Measurements from ENCODE around the gene TCF3. TPM values are rescaled to one million over a fixed set of nuclear protein-coding genes. Genes with fewer than 3 reads are reported as not detected.
A peak's percentile ranks its signal among the peaks of the same experiment; 100 is the strongest.

TCF3 gene
- total RNA-seq, 3 donors from 2014 or later (not counting 1 experiment from before 2014, with no cell fraction given) = 54.5 to 72.2 (median 64.3) TPM

- H3K4me3 Mint-ChIP-seq = no peak overlapping the region
- H3K36me3 ChIP-seq (ENCODE audit: control insufficient read depth, insufficient read depth, low read length) = peaks cover 45% of the 10 kb centered on the region
- peak in 1 of 2 donors; percentile 61 for DNase-seq
Observed at GRCh38 chr19:1610579-1610978, 41.8 kb downstream of the TCF3 start.

GRCh38 chr19:1609680-1610474, 42.5 kb downstream of the TCF3 start:
- Mint-ChIP-seq H3K4me3 (peak overlapping the region; percentile 84), H3K27ac (peak overlapping the region; percentile 74 to 84), H3K9me3 (no peaks in the 10 kb centered on the region), H3K27me3 (ENCODE audit: low read depth in 2 of 2) (no peaks in the 10 kb centered on the region), H3K36me3 (no peaks in the 10 kb centered on the region), H3K4me1 (peaks cover 26 to 27% of the 10 kb centered on the region in 2 donors)
- Histone ChIP-seq H3K9me3 (ENCODE audit: control insufficient read depth, insufficient read depth, low read length) (no peaks in the 10 kb centered on the region), H3K4me1 (ENCODE audit: control insufficient read depth, insufficient read depth, low read length) (peaks cover 42% of the 10 kb centered on the region), H3K27ac (ENCODE audit: low read length) (peak overlapping the region; percentile 75), H3K36me3 (ENCODE audit: control insufficient read depth, insufficient read depth, low read length) (peaks cover 38% of the 10 kb centered on the region), H3K27me3 (ENCODE audit: control insufficient read depth, insufficient read depth, low read length) (no peaks in the 10 kb centered on the region), H3K4me3 (ENCODE audit: low read length) (no peak overlapping the region)
- intact Hi-C loops (cut with micrococcal nuclease) = loop anchor here (5.0 to 10.0 kb wide), 2 partner anchors 62 to 205 kb away; partner anchors contain the start of genes DAZAP1 and GAMT
- 91% methylated on average over 16 of the region's 16 CpGs for WGBS (ENCODE audit: insufficient coverage)
- DNase-seq = no peak
- no peak for ATAC-seq
- TF ChIP-seq, protein P1, sequence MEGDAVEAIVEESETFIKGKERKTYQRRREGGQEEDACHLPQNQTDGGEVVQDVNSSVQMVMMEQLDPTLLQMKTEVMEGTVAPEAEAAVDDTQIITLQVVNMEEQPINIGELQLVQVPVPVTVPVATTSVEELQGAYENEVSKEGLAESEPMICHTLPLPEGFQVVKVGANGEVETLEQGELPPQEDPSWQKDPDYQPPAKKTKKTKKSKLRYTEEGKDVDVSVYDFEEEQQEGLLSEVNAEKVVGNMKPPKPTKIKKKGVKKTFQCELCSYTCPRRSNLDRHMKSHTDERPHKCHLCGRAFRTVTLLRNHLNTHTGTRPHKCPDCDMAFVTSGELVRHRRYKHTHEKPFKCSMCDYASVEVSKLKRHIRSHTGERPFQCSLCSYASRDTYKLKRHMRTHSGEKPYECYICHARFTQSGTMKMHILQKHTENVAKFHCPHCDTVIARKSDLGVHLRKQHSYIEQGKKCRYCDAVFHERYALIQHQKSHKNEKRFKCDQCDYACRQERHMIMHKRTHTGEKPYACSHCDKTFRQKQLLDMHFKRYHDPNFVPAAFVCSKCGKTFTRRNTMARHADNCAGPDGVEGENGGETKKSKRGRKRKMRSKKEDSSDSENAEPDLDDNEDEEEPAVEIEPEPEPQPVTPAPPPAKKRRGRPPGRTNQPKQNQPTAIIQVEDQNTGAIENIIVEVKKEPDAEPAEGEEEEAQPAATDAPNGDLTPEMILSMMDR (IDR thresholded peaks at IDR 0.05) = no peak

More at GRCh38 chr19:1610579-1610978, 41.8 kb downstream of the TCF3 start:
- ATAC-seq = no peak
- Mint-ChIP-seq H3K36me3 (no peaks in the 10 kb centered on the region), H3K4me1 (peaks cover 22 to 24% of the 10 kb centered on the region in 2 donors), H3K9me3 (no peaks in the 10 kb centered on the region), H3K27ac (no peak overlapping the region), H3K27me3 (ENCODE audit: low read depth in 2 of 2) (no peaks in the 10 kb centered on the region)
- Histone ChIP-seq H3K27ac (ENCODE audit: low read length) (no peak overlapping the region), H3K4me3 (ENCODE audit: low read length) (no peak overlapping the region), H3K27me3 (ENCODE audit: control insufficient read depth, insufficient read depth, low read length) (no peaks in the 10 kb centered on the region), H3K4me1 (ENCODE audit: control insufficient read depth, insufficient read depth, low read length) (peaks cover 39% of the 10 kb centered on the region), H3K9me3 (ENCODE audit: control insufficient read depth, insufficient read depth, low read length) (no peaks in the 10 kb centered on the region)
- 55% methylated on average over 4 of the region's 11 CpGs for WGBS (ENCODE audit: insufficient coverage)
- intact Hi-C loops (cut with micrococcal nuclease) = no loop called here
- TF ChIP-seq, protein P1 (IDR thresholded peaks at IDR 0.05) = no peak

DNA sequence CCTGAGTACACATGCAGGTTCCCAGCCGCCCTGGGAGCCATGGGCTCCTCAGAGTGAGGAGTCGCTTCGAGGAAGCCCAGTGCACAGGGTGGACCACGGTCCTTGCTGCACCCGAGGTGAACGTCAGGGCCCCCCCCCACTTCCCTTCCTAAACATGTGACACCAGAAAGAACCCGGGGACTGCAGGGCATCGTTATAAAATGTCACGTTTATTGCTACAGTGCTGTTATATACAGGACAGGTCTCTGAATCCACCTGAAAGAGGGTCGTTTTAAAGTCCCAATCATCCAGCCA, 43.4 kb downstream of the TCF3 start:
- H3K27me3 ChIP-seq (ENCODE audit: control insufficient read depth, insufficient read depth, low read length) = no peaks in the 10 kb centered on the region
- Mint-ChIP-seq H3K4me3 (peak overlapping the region; percentile 84), H3K27ac (peak overlapping the region; percentile 74 to 84), H3K36me3 (no peaks in the 10 kb centered on the region), H3K27me3 (ENCODE audit: low read depth in 2 of 2) (no peaks in the 10 kb centered on the region), H3K9me3 (no peaks in the 10 kb centered on the region), H3K4me1 (peaks cover 30 to 32% of the 10 kb centered on the region in 2 donors)
- peaks cover 50% of the 10 kb centered on the region for H3K4me1 ChIP-seq (ENCODE audit: control insufficient read depth, insufficient read depth, low read length)
- H3K4me3 ChIP-seq (ENCODE audit: low read length) = peak overlapping the region; percentile 42
- TF ChIP-seq, protein P1 (IDR thresholded peaks at IDR 0.05) = no peak
- DNase-seq (peak in 1 of 2 donors; percentile 63), ATAC-seq (no peak)
- intact Hi-C loops (cut with micrococcal nuclease) = loop anchor here (5.0 to 10.0 kb wide), 2 partner anchors 63 to 204 kb away; partner anchors contain the start of genes DAZAP1 and GAMT
- peaks cover 30% of the 10 kb centered on the region for H3K36me3 ChIP-seq (ENCODE audit: control insufficient read depth, insufficient read depth, low read length)
- WGBS (ENCODE audit: insufficient coverage) = 4% methylated on average over 10 of the region's 10 CpGs
- H3K9me3 ChIP-seq (ENCODE audit: control insufficient read depth, insufficient read depth, low read length) = no peaks in the 10 kb centered on the region
- H3K27ac ChIP-seq (ENCODE audit: low read length) = peak overlapping the region; percentile 75
